Mucosa of descending colon (tissue), 3 donors: Measurements from ENCODE around the gene POLR2C. TPM values are rescaled to one million over a fixed set of nuclear protein-coding genes. Genes with fewer than 3 reads are reported as not detected.
"Not testable (repeated sequence)": the region's sequence is repeated elsewhere in the genome, so short reads cannot be mapped to it uniquely, and the experiment has no call there.

ENCODE experiments used
- ATAC-seq: fragments of 200-7000 bp; cut with Tn5 transposase; one replicate; pipeline ENCODE4 v1.9.1; 2020; ENCODE audit warnings: mild to moderate bottlenecking, moderate library complexity
- DNase-seq, 3 donors: peaks; one replicate each; pipeline ENCODE4 v3.0.0-alpha.2; 2020
- H3K36me3 ChIP-seq: fragments of 200-600 bp; one replicate; pipeline ENCODE4 v1.8.0; 2021; ENCODE audit warnings: low read depth, mild to moderate bottlenecking
- H3K4me1 ChIP-seq: fragments of 200-600 bp; one replicate; pipeline ENCODE4 v1.8.0; 2021; ENCODE audit warnings: low read depth, mild to moderate bottlenecking
- H3K4me3 ChIP-seq: fragments of 200-600 bp; one replicate; pipeline ENCODE4 v1.8.0; 2021; ENCODE audit warnings: mild to moderate bottlenecking
- H3K9me3 ChIP-seq: fragments of 200-600 bp; one replicate; pipeline ENCODE4 v1.8.0; 2021; ENCODE audit warnings: mild to moderate bottlenecking
- intact Hi-C, 2 donors: fragments of 100-400 bp; cut with DNase I in 1 of 2; cut with micrococcal nuclease in 1 of 2; formaldehyde crosslinking; loops; one replicate each; pipeline versions ENCODE4 v1.11.0 to v1.11.1; 2022; cut with DNase I, micrococcal nuclease
- total RNA-seq, 3 donors: library from RNA; stranded (reverse); fragmentation: NEBNext Ultra II Directional in 2 of 3; extraction: Animal tissue kit (Norgen Biotek cat#: 25700) in 2 of 3; gene quantifications; one replicate each; pipeline versions ENCODE4 v1.2.1 to v1.2.4, GENCODE V29; 2021 to 2023
- TF ChIP-seq, protein P1 (sequence below): fragments of 200-600 bp; IDR thresholded peaks from one replicate; pipeline ENCODE4 v1.8.0; 2022; ENCODE audit warnings: antibody characterized with exemption, mild to moderate bottlenecking
- donor health status: DM: no; HTN: no; CAD: no; lungs with moderate emphysema.
- donor health status: DM: no; HTN: no; CAD: no.
- donor health status: DM: no; HTN: yes; CAD: no.

The POLR2C gene
- total RNA-seq, 3 donors from 2014 or later: 50.0 to 51.3 (median 51.0) TPM

DNA sequence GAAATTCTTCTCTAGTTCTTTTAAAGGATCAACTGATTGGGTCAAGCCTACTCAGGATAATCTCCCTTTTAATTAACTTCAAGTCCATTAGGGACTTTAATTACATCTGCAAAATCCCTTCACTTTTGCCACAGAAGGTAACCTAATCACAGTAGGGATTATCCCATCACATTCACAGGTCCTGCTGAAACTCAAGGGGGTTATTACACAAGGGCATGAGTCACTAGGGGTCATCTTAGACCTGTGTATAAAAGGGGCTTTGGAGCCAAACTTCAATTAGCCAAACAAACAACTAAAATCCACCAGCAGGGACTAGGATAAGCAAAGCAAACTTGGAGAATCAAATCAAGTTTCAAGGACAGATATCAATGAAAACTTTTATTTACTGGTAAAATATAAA is 34.7 kb upstream of the POLR2C start:
- Histone ChIP-seq H3K9me3 (no peaks in the 10 kb centered on the region), H3K4me3 (no peak overlapping the region), H3K4me1 (no peaks in the 10 kb centered on the region), H3K36me3 (peaks cover 7% of the 10 kb centered on the region)
- ATAC-seq (no peak), DNase-seq (no peak)
- intact Hi-C loops: no loop called here
- TF ChIP-seq, protein P1, sequence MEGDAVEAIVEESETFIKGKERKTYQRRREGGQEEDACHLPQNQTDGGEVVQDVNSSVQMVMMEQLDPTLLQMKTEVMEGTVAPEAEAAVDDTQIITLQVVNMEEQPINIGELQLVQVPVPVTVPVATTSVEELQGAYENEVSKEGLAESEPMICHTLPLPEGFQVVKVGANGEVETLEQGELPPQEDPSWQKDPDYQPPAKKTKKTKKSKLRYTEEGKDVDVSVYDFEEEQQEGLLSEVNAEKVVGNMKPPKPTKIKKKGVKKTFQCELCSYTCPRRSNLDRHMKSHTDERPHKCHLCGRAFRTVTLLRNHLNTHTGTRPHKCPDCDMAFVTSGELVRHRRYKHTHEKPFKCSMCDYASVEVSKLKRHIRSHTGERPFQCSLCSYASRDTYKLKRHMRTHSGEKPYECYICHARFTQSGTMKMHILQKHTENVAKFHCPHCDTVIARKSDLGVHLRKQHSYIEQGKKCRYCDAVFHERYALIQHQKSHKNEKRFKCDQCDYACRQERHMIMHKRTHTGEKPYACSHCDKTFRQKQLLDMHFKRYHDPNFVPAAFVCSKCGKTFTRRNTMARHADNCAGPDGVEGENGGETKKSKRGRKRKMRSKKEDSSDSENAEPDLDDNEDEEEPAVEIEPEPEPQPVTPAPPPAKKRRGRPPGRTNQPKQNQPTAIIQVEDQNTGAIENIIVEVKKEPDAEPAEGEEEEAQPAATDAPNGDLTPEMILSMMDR: no peak

DNA sequence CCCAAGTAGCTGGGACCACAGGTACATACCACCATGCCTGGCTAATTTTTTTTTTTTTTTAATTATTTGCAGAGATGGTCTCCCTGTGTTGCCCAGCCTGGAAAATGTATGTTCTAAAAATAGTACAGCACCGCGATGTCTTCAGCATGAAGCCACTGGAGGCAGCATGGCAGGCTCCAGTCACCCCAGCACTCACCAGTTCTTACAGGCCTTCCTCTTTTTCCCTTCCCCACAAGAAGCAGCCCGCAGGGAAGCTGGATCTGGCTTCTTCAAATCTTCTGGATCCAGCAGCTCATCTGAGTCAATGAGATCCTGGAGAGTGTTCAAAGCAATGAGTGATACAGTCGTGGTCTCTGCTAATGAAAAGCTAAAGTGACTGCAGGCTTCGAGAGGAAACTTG is 31.5 kb upstream of the POLR2C start:
- ATAC-seq (no peak), DNase-seq (no peak)
- H3K9me3 ChIP-seq: no peaks in the 10 kb centered on the region
- intact Hi-C loops: no loop called here
- no peak overlapping the region for H3K4me3 ChIP-seq
- TF ChIP-seq, protein P1: no peak
- no peaks in the 10 kb centered on the region for H3K4me1 ChIP-seq
- H3K36me3 ChIP-seq: peaks cover 9% of the 10 kb centered on the region

DNA sequence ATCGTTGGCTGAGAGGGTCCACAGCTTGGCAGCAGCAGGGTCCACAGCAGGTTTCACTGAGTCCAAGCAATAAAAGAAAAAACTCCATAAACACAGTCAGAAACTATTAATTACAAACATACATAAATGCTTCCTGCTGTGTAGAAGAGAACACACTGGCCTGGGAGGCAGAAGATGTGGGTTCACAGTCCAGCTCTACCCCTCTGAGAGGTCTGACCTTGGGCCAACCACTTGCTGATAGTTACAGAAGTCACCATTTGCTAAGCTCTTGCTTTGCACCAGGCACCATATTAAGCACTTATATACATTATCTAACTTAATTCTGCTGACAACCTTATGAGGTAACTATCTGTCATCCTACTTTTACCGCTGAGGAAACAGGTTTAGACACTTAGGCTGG is 30.0 kb upstream of the POLR2C start:
- ATAC-seq (peak; percentile 60), DNase-seq (no peak)
- intact Hi-C loops: no loop called here
- TF ChIP-seq, protein P1: no peak
- Histone ChIP-seq H3K36me3 (peaks cover 13% of the 10 kb centered on the region), H3K4me3 (no peak overlapping the region), H3K9me3 (no peaks in the 10 kb centered on the region), H3K4me1 (no peaks in the 10 kb centered on the region)

DNA sequence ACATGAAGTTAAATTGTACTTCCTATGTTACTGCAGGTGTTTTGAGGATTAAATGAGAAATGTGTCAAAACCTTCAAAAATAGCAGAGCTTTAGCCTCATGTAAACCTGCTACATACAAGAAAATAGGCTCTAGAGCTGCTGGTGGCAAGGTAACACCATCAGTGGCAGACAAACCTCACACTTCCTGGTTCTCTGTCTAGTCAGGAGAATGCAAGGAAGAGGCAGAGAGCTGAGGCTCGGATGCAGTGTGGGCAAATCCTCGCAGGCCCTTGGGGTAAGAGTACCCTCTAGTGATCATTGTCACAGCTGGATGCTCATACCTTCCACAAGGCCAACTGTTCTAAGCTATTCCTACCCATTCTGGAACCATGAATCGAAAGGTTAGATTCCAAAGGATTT is 29.5 kb upstream of the POLR2C start:
- intact Hi-C loops: no loop called here

DNA sequence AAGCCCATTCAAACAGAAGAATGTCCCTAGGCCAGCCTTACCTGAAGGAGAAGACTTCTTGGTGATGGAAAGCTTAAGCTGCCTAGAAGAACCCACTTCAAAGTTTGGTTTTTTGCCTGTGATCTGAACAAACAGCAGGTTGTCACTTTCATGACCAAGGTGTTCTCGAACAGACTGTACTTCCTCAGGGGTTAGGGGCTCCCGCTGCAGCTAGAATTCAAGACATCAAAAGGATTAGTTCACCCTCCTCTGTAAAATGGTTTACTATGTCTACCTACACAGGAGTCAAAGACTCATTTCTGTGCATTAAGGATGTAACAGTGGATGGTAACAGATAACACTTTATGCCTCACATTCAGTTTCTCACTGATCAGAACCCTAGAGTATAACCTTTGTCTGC is 28.5 kb upstream of the POLR2C start:
- Histone ChIP-seq H3K36me3 (peaks cover 13% of the 10 kb centered on the region), H3K4me1 (no peaks in the 10 kb centered on the region), H3K4me3 (no peak overlapping the region), H3K9me3 (no peaks in the 10 kb centered on the region)
- DNase-seq: no peak
- ATAC-seq: no peak
- TF ChIP-seq, protein P1: no peak
- intact Hi-C loops: no loop called here

More for the DNA sequence above, 29.5 kb upstream of the POLR2C start:
- Histone ChIP-seq H3K4me3 (no peak overlapping the region), H3K4me1 (no peaks in the 10 kb centered on the region), H3K36me3 (peaks cover 13% of the 10 kb centered on the region), H3K9me3 (no peaks in the 10 kb centered on the region)
- ATAC-seq: no peak
- TF ChIP-seq, protein P1: no peak
- DNase-seq: no peak

DNA sequence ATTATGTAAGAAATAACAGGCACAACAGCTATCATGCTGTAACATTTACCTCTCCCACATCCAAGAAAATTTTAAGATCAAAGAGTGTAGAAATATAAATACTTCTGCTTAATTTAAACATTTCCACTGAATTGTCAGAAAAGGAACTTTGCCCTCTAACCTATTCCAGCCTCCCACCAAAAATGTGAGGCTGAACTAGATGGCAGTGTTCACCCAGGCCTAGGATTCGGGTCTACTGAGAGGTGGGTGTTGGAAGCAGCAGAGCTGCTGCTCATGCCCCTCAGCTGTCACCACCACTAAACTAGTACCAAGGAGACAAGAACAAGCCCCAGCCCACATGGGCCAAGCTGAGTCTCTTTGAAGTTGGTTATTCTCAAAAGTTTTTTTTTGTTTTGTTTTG is 26.6 kb upstream of the POLR2C start:
- Histone ChIP-seq H3K4me1 (no peaks in the 10 kb centered on the region), H3K9me3 (peaks cover 9% of the 10 kb centered on the region), H3K36me3 (peaks cover 12% of the 10 kb centered on the region), H3K4me3 (no peak overlapping the region)
- TF ChIP-seq, protein P1: no peak
- DNase-seq (no peak), ATAC-seq (no peak)
- intact Hi-C loops: no loop called here

DNA sequence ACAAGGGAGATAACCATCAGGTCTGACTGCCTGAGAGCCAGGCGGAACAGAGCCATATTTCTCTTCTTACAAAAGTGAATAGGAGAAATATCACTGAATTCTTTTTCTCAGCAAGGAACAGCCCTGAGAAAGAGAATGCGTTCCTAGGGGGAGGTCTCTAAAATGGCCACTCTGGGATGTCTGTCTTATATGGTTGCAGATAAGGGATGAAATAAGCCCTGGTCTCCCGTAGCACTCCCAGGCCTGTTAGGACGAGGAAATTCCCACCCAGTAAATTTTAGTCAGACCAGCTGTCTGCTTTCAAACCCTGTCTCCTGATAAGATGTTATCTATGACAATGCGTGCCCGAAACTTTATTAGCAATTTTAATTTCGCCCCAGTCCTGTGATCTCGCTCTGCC is 22.5 kb upstream of the POLR2C start:
- H3K4me3 ChIP-seq, intact Hi-C loops, H3K36me3 ChIP-seq, DNase-seq, H3K4me1 ChIP-seq, ATAC-seq: not testable (repeated sequence)
- peaks cover 13% of the 10 kb centered on the region for H3K9me3 ChIP-seq

DNA sequence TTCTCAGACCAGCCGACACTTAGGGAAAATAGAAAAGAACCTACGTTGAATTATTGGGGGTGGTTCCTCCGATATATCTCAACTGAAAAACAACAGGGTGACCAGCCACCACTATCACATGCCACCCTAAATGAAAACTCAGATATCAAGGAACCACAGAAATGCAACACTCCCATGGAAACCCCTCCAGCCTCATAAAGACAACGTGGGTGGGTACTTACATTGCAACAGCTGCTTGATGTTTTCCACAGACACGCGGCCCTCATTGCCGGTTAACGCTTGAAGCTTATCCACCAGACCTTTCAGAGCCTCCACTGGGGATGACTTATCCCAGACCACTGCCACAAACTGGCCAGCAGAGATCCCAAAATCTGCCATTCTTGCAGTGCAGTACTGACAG is 21.9 kb upstream of the POLR2C start:
- not testable (repeated sequence) for H3K36me3 ChIP-seq

More for the DNA sequence above, 21.9 kb upstream of the POLR2C start:
- H3K4me1 ChIP-seq, ATAC-seq, DNase-seq, H3K4me3 ChIP-seq, intact Hi-C loops: not testable (repeated sequence)
- H3K9me3 ChIP-seq: peaks cover 13% of the 10 kb centered on the region
